ACC112 (cell line): Measurements from ENCODE around the gene CCDC187.

Experiments
- H2AFZ ChIP-seq: fragments of 200-600 bp; sonication (generic); one replicate; pipeline ENCODE4 v1.6.0; 2017; ENCODE audit warnings: antibody characterized with exemption, low read length; ENCODE audit not compliant: unreplicated experiment
- H3K27ac ChIP-seq: fragments of 200-600 bp; sonication (generic); 2 replicates; pipeline ENCODE4 v1.5.1; 2014; ENCODE audit warnings: low read depth, mild to moderate bottlenecking, antibody characterized with exemption, low read length, moderate library complexity
- H3K27me3 ChIP-seq: fragments of 200-600 bp; sonication (generic); 2 replicates; pipeline ENCODE4 v1.6.1; 2014; ENCODE audit warnings: mild to moderate bottlenecking, antibody characterized with exemption, low read length, moderate library complexity, mixed read lengths; ENCODE audit not compliant: insufficient read depth
- H3K36me3 ChIP-seq: fragments of 200-600 bp; sonication (generic); 2 replicates; pipeline ENCODE4 v1.6.1; 2016; ENCODE audit warnings: mild to moderate bottlenecking, antibody characterized with exemption, low read length, moderate library complexity, mixed read lengths; ENCODE audit not compliant: insufficient read depth
- H3K4me1 ChIP-seq: fragments of 200-600 bp; sonication (generic); one replicate; pipeline ENCODE4 v1.6.1; 2016; ENCODE audit warnings: low read length, mixed read lengths; ENCODE audit not compliant: insufficient read depth, unreplicated experiment, control insufficient read depth
- H3K4me3 ChIP-seq: fragments of 200-600 bp; sonication (generic); 2 replicates; pipeline ENCODE4 v1.5.1; 2014; ENCODE audit warnings: mild to moderate bottlenecking, low read depth, low read length
- H3K79me2 ChIP-seq: fragments of 200-600 bp; sonication (generic); one replicate; pipeline ENCODE4 v1.6.0; 2016; ENCODE audit warnings: low read length; ENCODE audit not compliant: control insufficient read depth, unreplicated experiment, insufficient read depth

Gene CCDC187

DNA sequence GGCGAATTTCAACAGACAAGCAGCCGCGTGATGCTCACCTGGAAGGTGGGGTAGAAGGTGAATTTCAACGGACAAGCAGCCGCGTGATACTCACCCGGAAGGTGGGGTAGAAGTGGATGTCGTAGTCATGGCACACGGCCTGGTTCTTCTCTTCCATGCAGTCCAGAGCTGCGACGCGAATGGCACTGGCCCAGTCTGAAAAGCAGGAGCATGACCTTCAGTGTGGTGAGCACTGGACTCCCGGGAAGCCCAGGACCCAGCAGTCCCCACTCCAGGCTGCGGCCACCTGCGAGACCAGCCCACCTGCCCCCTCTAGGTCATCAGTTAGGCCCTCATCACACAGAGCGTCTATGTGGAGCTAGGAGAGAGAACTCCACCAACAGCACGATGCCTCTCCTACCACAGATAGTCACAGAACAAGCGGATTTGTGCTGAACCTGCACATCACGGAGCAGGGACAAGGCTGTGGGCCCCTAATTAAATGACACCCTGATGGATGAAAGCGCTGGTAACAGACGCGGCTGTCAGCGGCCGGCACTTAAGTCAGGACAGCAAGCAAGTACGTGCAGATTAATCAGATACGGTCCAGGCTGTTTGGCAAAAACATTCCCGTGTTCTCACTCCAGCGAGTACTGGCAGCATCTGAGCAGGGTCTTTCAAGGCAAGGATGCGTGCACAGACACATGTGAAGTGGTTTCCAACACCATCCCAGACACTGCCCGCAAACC is 77.0 kb downstream of the CCDC187 start:
- Histone ChIP-seq H3K4me1 (peaks cover 17% of the 10 kb centered on the region), H3K36me3 (no peaks in the 10 kb centered on the region), H3K27me3 (no peaks in the 10 kb centered on the region), H3K79me2 (peaks cover 14% of the 10 kb centered on the region), H2AFZ (no peak overlapping the region), H3K27ac (no peak overlapping the region), H3K4me3 (no peak overlapping the region)

DNA sequence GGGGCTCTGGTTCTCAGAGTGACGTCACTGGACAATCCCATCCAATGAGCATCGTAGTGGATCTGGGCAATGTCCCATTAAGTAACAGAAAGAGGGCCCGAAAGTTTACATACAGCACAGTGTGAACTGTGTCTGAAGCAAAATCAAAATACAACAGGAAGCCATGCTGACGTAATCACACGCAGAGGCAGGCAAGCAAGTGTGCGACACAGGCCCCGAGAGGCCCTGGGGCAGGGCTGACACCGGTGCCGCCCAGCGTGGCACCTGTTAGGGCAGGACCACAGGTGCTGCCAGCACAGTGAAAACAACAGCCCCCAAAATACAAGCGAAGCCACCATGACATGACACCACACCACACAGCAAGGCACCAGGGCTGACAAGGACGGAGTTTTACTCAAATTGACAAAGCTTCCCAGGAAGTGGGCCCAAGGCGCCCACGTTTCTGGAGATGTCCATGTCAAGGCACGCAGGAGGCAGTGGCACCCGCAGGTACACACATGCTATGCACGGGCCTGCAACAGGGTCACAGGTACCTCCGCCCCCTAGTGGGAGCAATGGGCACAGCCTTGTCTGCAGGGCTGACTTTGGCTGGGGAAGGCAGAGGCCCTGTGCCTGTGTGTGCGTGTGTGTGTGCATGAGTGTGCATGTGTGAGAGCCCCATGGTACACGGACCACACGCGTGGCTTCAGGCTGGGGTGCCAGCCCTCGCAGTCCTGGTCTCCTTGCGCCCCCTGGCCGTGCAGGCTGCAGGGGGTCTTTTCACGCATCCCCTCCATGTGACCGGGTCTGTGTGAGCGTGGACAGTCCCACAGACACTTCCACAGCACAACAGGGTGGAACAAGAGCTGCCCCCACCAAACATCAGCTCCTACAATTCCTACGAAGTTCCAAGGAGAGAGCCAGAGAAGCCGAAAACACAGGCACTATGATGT is 77.9 kb downstream of the CCDC187 start:
- Histone ChIP-seq H3K4me1 (peaks cover 17% of the 10 kb centered on the region), H3K27me3 (no peaks in the 10 kb centered on the region), H3K79me2 (peaks cover 14% of the 10 kb centered on the region), H2AFZ (no peak overlapping the region), H3K27ac (no peak overlapping the region), H3K4me3 (no peak overlapping the region), H3K36me3 (no peaks in the 10 kb centered on the region)

DNA sequence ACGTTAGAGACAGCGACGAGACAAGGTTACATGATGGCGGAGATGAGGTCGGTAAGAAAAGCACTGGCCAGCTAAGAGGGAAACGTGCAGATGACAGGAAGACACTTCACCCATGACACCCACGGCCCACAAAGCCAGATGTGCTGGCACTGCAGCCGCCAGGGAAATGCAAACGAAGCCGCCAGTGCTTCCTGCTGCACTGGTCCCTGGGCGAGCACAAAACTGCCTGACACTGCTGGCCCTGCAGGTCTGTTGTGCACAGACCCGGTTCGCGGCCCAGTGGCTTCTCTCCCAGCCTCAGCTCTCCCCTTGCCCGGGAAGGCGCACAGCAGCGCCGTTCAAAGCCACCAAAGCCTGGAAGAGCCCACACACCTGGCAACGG is 78.5 kb downstream of the CCDC187 start:
- Histone ChIP-seq H3K79me2 (peaks cover 14% of the 10 kb centered on the region), H3K27me3 (no peaks in the 10 kb centered on the region), H3K27ac (no peak overlapping the region), H3K36me3 (no peaks in the 10 kb centered on the region), H2AFZ (no peak overlapping the region), H3K4me3 (no peak overlapping the region), H3K4me1 (peaks cover 17% of the 10 kb centered on the region)

DNA sequence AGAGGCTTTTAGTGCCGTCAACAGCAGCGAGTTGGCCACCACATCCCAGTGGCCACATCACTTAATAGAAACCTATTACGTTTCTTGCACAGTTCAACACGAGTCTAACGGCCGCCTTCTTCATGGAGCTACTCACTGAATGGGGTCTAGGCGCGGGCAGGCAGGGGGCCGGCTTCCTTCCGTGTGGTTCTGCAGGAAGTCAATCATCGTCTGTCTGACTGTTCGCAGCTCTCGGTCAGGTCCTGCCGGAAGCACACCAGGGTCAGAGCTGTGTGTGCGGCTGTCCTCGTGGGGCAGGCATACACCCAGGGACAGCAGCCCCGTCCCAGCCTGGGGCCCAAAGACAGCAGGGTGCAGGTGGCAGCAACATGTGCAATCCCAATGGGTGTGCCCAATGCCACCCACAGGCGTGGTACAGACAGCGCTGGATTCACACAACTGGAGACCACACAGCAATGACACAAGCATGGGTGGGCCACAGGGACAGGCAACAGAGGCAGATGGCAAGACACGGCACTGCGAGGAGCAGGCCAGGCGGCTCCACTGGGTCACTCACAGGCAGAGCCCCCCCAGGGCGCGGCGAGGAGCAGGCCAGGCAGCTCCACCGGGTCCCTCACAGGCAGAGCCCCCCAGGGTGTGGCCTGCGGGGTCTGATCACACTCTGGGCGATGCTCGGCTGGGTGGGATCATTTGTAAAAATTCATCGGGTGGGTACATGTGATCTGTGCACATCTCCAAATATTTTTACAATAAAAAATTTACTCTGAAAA is 79.8 kb downstream of the CCDC187 start:
- H3K27ac ChIP-seq = no peak overlapping the region
- H2AFZ ChIP-seq = no peak overlapping the region
- H3K36me3 ChIP-seq = no peaks in the 10 kb centered on the region
- H3K27me3 ChIP-seq = no peaks in the 10 kb centered on the region
- no peak overlapping the region for H3K4me3 ChIP-seq
- H3K79me2 ChIP-seq = peaks cover 14% of the 10 kb centered on the region
- peaks cover 14% of the 10 kb centered on the region for H3K4me1 ChIP-seq

DNA sequence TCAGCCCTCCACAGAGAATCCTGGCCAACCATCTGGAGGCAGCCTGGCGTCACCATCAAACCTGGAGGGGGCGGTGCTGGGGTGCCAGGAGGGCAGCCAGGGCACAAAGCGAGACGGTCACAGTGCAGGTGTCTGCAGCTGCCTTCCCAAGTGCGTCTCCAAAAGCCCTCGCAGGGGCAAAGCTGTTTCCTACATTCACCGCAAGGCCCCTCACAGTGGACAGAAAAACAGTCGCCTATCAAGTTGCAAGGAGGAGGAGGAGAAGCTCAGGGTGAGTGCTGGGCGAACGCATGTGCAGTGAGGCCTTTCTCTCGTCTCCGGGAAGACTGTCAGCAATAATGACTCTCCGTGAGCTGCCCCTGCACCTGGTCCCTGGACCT is 81.0 kb downstream of the CCDC187 start:
- Histone ChIP-seq H3K4me1 (peaks cover 2% of the 10 kb centered on the region), H3K27ac (no peak overlapping the region), H3K79me2 (peaks cover 14% of the 10 kb centered on the region), H2AFZ (no peak overlapping the region), H3K4me3 (no peak overlapping the region), H3K27me3 (no peaks in the 10 kb centered on the region), H3K36me3 (no peaks in the 10 kb centered on the region)

DNA sequence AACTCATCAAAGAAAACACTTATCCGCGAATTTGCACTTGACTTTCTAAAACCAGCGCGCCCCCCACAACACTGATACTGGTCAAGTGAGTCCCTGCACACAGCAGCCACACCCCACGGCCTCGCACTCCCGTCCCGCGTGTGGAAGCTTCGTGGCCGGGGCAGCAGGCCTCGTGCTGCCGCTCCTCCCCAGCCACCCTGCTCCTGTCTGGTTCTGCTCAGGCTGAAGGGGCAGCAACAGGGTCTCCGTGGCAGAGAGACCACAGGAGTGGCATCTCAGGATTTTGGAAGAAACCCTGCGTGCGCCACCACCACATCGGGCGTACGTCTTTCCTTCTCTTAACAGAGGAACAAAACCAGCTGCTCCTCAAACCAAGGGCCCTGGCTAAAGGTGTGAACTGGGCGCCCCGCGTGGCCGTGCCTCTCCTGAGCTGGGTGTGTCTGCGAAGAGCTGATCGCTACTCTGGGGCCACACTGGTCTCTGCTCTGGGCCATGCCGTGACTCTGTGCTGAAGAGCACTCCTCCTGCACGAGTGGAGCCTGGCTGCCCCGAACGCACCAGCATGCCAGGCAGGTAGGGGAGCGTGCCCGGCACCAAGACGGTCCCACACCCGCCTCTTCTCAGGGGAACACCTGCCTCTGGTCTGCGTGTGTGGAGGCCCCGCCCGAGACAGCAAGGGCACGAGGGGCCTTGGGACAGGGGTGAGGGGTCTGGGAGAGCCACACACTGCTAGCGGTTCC is 81.6 kb downstream of the CCDC187 start:
- H3K4me1 ChIP-seq = no peaks in the 10 kb centered on the region
- no peak overlapping the region for H2AFZ ChIP-seq
- no peak overlapping the region for H3K4me3 ChIP-seq
- H3K27ac ChIP-seq = no peak overlapping the region
- H3K36me3 ChIP-seq = no peaks in the 10 kb centered on the region
- H3K79me2 ChIP-seq = peaks cover 14% of the 10 kb centered on the region
- H3K27me3 ChIP-seq = no peaks in the 10 kb centered on the region

DNA sequence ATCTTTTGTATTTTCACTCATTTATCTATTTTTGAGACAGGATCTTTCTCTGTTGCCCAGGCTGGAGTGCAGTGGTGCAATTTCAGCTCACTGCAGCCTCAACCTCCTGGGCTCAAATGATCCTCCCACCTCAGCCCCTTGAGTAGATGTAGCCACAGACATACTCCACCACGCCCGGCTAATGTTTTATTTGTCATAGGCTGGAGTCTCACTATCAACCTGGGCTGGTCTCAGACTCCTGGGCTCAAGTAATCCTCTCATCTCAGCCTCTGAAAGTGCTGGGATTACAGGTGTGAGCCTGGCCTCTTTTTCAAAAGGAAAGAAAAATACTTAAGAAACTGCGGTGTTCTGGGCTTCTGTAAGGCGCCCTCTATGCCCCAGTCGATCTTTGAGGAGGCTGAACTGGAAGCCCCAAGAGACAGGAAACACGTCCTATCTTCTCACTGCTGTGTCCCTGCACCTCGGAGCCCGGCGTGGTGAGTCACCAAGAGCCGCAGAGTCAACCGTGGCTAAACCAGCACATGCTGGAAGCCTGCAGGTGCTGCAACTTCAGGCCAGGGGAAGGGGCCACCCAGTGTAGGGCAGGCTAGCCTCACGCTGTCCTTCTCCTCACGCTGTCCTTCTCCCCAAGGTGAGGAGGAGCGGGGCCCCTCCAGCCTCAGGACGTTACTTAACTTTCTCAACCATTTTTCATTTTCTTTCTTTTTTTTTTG is 83.7 kb downstream of the CCDC187 start:
- H3K4me3 ChIP-seq = no peak overlapping the region
- H3K4me1 ChIP-seq = no peaks in the 10 kb centered on the region
- no peaks in the 10 kb centered on the region for H3K79me2 ChIP-seq
- no peak overlapping the region for H3K27ac ChIP-seq
- no peak overlapping the region for H2AFZ ChIP-seq
- H3K36me3 ChIP-seq = peaks cover 4% of the 10 kb centered on the region; the same call in 1 of the 2 replicates
- no peaks in the 10 kb centered on the region for H3K27me3 ChIP-seq

DNA sequence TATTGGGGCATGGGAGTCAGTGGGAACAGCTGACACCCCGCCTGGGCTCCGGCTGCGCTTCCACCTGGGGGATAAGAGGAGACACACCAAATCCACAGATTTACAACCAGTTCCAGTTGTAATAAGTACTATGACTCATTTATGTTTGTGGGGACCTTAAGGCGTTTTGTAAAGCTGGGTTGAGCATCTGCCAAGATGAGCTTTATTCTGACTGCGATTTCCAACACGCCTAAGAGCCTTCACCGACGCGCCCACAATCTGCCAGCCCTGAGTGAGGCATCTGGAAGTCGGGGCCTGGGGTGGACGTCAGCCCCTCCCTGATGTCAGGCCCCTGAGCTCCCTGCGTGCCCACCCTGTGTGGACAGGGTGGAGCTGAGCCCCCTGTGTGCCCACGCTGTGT is 84.6 kb downstream of the CCDC187 start:
- Histone ChIP-seq H2AFZ (no peak overlapping the region), H3K79me2 (no peaks in the 10 kb centered on the region), H3K4me3 (no peak overlapping the region), H3K27me3 (no peaks in the 10 kb centered on the region), H3K4me1 (no peaks in the 10 kb centered on the region), H3K27ac (no peak overlapping the region), H3K36me3 (peaks cover 13% of the 10 kb centered on the region; the same call in 1 of the 2 replicates)

DNA sequence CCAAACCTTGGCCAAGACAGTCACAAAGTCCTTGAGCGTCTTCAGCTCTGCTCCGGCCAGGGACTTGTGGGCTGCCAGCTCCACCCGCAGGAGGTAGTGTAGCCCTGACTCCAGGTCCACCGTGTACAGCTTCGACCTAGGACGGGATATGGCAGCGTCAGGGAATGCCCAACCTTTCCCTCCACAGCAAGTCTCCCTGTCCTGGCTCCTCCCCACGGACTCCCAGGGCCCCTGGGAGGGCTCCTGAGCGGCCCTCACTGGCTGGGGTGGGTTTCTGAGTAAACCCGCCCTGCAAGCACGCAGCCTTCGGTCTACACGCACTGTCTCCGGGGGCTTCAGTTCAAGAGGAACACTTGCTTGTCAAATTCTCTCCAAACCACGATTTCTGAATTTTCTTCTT is 85.2 kb downstream of the CCDC187 start:
- no peaks in the 10 kb centered on the region for H3K4me1 ChIP-seq
- peaks cover 19% of the 10 kb centered on the region for H3K36me3 ChIP-seq
- no peak overlapping the region for H3K27ac ChIP-seq
- no peaks in the 10 kb centered on the region for H3K27me3 ChIP-seq
- H3K4me3 ChIP-seq = no peak overlapping the region
- H3K79me2 ChIP-seq = no peaks in the 10 kb centered on the region
- no peak overlapping the region for H2AFZ ChIP-seq
